PFSK-1 (cell line): ENCODE measurements around the gene TMPRSS11F.

Experiments
- FOXP2 ChIP-seq: optimal IDR thresholded peaks from 2 replicates; pipeline ENCODE3; 2011; ENCODE audit warnings: borderline replicate concordance, control low read depth, inconsistent platforms; ENCODE audit not compliant: insufficient read depth; ENCODE audit errors: extremely low read length, extremely low read depth
- POLR2AphosphoS5 ChIP-seq: IDR thresholded peaks from 2 replicates; pipeline ENCODE4 v1.6.1; 2012; ENCODE audit warnings: low read depth, mild to moderate bottlenecking, control low read depth, low read length, moderate library complexity
- SIN3A ChIP-seq: IDR thresholded peaks from 2 replicates; pipeline ENCODE4 v1.6.1; 2012; ENCODE audit warnings: mild to moderate bottlenecking, low read length, moderate library complexity, borderline replicate concordance; ENCODE audit not compliant: insufficient read depth
- TAF1 ChIP-seq: IDR thresholded peaks from 2 replicates; pipeline ENCODE4 v1.6.1; 2012; ENCODE audit warnings: low read length, control low read depth, borderline replicate concordance; ENCODE audit not compliant: insufficient read depth
- TF ChIP-seq, protein P1 (sequence below), 2 experiments: IDR thresholded peaks; 2 replicates each; pipeline versions ENCODE4 v1.6.1 to v1.8.0; 2011 to 2012; ENCODE audit warnings: low read depth in 2 of 2, low read length in 2 of 2, control low read depth in 1 of 2, inconsistent platforms in 1 of 2, mild to moderate bottlenecking in 1 of 2, moderate library complexity in 1 of 2; ENCODE audit not compliant: insufficient read depth in 1 of 2

Gene TMPRSS11F

DNA sequence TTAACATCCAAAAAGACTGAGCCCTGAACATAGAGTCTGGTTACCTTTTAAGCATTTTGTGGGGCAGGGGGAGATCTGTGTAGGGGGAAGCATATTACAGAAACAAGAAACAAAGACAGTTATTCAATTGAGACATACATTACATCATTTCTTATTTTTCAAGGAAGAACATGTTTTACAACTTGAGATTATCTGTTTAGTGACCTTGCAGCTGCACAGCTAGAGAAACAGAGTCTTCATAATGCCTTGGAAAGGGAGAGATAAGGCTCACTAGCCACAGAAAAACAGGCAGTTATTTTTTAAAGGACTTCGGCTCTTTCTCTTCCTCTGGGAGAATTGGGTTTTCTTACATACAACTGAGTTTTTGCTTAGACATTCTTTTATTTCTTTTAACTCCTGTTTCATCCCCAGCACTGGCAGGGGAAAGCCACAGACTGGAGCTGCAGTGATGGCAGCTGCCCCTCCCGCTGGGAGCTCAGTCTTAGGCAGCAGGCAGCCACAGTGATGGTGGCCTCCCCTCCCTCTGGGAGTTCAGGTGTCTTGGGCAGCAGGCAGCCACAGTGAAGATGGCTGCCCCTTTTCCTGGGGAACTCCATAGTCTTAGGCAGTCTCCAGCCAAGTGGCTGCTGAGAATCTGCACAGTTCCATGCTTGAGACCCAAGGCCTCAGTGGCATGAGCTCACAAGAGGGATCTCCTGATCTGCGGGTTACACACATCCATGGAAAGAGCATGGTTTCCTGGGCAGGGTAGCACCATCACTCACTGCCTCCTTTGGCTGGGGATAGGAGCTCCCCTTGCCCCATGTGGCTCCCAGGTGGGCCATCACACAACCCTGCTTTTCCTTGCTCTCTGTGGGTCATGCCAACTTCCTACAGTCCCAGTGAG lies 19.4 kb upstream of the TMPRSS11F start:
- TF ChIP-seq, protein P1, sequence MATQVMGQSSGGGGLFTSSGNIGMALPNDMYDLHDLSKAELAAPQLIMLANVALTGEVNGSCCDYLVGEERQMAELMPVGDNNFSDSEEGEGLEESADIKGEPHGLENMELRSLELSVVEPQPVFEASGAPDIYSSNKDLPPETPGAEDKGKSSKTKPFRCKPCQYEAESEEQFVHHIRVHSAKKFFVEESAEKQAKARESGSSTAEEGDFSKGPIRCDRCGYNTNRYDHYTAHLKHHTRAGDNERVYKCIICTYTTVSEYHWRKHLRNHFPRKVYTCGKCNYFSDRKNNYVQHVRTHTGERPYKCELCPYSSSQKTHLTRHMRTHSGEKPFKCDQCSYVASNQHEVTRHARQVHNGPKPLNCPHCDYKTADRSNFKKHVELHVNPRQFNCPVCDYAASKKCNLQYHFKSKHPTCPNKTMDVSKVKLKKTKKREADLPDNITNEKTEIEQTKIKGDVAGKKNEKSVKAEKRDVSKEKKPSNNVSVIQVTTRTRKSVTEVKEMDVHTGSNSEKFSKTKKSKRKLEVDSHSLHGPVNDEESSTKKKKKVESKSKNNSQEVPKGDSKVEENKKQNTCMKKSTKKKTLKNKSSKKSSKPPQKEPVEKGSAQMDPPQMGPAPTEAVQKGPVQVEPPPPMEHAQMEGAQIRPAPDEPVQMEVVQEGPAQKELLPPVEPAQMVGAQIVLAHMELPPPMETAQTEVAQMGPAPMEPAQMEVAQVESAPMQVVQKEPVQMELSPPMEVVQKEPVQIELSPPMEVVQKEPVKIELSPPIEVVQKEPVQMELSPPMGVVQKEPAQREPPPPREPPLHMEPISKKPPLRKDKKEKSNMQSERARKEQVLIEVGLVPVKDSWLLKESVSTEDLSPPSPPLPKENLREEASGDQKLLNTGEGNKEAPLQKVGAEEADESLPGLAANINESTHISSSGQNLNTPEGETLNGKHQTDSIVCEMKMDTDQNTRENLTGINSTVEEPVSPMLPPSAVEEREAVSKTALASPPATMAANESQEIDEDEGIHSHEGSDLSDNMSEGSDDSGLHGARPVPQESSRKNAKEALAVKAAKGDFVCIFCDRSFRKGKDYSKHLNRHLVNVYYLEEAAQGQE (IDR thresholded peaks at IDR 0.05; ENCODE audit: insufficient read depth in 1 of 2, low read depth in 2 of 2, low read length in 2 of 2), result no peak
- TF ChIP-seq SIN3A (no peak), POLR2AphosphoS5 (no peak), TAF1 (no peak), FOXP2 (no peak)

DNA sequence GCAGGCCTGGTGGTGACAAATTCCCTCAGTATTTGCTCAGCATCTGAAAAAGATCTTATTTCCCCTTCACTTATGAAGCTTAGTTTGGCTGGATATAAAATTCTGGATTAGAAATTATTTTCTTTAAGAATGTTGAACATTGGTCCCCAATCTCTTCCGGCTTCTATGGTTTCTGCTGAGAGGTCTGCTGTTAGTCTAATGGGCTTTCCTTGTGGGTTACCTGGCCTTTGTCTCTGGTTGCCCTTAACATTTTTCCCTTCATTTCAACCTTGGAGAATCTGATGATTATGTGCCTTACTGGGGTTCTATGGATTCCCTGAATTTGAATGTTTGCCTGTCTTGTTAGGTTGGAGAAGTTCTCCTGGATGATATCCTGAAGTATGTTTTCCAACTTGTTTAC lies 17.4 kb upstream of the TMPRSS11F start:
- TF ChIP-seq TAF1 (no peak), POLR2AphosphoS5 (no peak), FOXP2 (no peak), SIN3A (no peak)
- TF ChIP-seq, protein P1 (IDR thresholded peaks at IDR 0.05; ENCODE audit: insufficient read depth in 1 of 2, low read depth in 2 of 2, low read length in 2 of 2), result no peak

DNA sequence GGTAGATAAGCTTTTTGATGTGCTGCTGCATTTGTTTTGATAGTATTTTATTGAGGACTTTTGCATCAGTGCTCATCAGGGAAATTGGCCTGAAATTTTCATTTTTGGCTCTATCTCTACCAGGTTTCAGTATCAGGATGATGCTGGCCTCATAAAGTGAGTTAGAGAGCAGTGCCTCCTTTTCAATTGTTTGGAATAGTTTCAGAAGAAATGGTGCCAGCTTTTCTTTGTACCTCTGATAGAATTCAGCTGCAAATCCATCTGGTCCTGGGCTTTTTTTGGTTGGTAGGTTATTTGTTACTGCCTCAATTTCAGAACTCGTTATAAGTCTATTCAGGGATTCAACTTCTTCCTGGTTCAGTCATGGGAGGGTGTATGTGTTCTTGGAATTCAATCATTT lies 15.6 kb upstream of the TMPRSS11F start:
- TF ChIP-seq SIN3A, result no peak
- TF ChIP-seq POLR2AphosphoS5, result no peak
- TF ChIP-seq, protein P1 (IDR thresholded peaks at IDR 0.05; ENCODE audit: insufficient read depth in 1 of 2, low read depth in 2 of 2, low read length in 2 of 2), result no peak
- no peak for TF ChIP-seq FOXP2
- no peak for TF ChIP-seq TAF1

DNA sequence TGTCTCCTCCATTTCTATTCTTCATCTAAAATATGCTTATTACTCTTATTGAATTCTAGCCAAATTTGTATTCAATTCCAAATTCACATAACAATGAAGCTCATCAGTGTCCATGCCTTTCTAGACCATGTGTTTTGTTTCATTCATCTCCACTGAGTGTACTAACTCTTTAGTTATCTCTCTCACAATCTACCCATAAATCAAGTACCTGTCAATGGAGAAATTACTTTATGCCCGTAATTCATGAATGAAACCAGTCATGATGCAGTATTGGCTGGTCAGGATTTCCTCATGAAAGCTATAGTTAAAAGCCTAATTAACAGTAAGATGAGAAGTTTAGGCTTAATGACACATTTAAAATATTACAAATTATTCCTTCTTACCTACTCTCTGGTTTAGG lies 12.2 kb upstream of the TMPRSS11F start:
- TF ChIP-seq POLR2AphosphoS5, result no peak; the same call in 1 of the 2 replicates
- 0 out of 2 replicates have a peak, but pooled peaks have one; percentile 26 for TF ChIP-seq SIN3A
- TF ChIP-seq, protein P1 (IDR thresholded peaks at IDR 0.05; ENCODE audit: insufficient read depth in 1 of 2, low read depth in 2 of 2, low read length in 2 of 2), result no peak
